Suppressor macrophage treated with lipopolysaccharide for 4 hours (primary cell): ENCODE data around the gene PCNX1.
"Not testable (repeated sequence)": the region's sequence is repeated elsewhere in the genome, so short reads cannot be mapped to it uniquely, and the experiment has no call there.

Experiments used
- DNase-seq: peaks from one replicate; pipeline ENCODE4 v3.0.0-alpha.2; 2020

Gene PCNX1

GRCh38 chr14:71022012-71022869, 115.0 kb downstream of the PCNX1 start:
- no peak for DNase-seq

DNA sequence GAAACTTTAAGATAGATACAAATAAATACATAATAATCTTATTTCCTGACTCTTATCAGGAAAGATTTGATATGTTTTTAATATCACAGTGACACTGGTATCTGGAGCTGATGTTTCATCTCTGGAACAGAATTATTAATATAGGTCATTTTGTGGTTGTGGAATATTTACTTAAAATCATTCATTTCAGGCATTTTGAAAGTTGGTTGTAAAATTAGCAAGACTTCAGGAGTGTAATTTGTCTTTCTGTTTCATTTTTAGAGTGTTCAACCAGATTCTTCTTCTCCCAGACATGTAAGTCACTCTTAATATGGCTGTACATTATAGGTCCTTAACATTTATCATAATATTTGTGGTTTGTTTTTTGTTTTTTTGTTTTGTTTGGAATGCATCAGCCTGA, 115.7 kb downstream of the PCNX1 start:
- DNase-seq: peak; percentile 40

DNA sequence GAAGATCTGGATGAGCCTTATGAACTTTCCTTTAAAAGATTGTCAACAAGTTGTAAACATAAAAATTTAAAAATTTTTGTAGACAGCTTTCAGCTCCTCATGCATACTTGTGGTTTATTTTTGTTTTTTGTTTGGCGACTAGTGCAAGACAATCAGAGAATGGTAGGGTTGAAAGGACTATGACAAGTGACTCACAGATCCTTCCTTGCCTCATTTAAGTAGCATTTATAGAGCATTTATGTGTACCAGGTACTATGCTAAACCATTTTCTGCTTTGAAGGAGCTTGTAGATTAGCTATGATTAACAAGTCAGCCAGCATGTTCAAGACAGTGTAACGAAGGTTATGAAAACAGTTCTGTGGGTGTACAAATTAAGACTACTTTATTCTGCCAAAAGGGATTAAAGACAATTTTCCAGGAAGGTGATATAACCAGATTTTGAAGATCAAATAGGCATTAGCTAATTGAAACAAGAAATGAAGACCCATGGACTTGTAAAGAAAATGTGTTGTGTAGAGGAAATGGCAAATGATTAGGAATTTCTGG, 122.0 kb downstream of the PCNX1 start:
- DNase-seq: no peak

- DNase-seq: no peak
Observed at GRCh38 chr14:71031000-71031399, 123.7 kb downstream of the PCNX1 start.

DNA sequence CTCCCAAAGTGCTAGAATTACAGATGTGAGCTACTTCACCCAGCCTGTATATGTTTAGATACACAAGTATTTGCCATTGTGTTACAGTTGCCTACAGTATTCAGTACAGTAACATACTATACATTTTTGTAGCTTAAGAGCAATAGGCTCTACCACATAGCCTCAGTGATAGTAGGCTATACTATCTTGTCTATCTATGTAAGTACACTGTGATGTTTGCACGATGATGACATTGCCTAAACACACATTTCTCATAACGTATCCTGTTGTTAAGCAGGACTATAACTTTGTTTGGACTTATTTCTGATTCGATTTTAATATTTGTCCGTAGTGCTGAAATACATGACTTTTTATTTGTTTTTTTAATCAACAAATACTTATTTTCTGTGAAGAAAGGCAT, 129.2 kb downstream of the PCNX1 start:
- DNase-seq: no peak

DNA sequence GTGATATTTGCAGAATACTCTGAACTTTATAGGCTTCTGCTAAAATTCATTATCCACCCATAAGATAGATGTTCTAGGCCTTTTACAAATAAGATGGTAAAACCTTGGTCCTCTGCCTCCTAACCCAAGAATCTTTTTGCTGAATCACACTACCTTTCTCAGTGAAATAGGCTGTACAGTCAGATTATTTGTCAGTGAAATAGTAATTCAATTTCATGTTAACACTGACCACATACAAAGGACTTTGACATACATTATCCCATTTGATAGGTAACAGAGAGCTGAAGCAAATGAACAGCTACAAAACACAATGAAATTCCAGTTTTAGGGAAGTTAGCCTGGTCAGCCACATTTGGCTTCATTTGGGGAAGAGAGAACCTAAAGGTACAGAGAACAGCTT, 141.1 kb downstream of the PCNX1 start:
- DNase-seq: no peak

DNA sequence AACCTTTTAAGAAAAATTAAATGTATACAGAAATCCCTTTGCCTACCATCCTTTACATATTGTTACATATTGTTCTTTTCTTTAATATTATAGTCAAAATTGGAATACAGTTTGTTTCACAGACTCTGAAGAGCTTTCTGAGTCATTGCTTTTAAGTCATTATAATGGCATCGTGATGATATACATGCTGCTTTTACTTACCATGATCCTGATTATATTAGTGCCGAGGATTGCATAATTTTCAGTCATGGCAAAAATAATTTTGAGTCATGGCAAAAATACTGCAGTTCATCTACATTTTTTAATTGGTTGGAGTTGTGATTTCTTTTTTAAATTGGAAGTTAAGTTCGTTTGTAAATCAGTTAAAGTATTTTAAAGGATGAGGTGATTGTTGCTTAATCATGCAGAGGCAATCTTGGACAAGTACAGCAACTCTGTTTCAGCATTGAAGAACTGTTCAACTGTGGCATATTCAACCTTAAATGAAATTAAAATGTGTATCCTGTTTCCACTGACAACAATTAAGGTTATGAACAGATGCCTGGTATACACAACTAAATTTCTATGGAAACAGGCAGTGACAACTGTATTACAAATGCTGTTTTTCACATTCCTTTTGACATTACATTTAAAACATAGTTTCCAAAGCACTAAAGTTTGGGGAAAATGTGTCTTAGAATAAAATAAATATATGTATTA, 142.3 kb downstream of the PCNX1 start:
- DNase-seq: no peak

DNA sequence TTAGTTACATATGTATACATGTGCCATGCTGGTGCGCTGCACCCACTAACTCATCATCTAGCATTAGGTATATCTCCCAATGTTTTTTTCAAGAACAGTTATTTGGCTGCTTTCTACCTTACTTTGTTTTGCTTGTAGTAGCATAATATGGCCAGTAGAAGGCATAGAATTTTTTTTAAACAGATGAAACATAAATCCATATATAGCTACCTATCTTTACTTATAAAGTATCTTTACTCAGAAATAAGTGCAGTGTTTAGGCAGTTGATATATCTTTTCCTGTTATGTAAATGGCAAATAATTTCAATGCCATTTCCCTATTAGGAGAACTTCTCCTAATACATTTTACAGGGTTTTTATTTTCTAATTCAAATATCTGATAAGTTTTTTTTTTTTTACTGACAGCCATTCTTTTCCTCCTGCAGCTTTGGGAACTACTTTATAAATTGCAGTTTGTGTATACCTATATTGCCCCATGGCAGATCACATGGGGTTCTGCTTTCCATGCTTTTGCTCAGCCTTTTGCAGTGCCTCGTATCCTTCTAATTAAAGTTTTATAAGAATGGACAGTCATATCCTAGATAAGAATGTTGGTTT, 143.1 kb downstream of the PCNX1 start:
- no peak for DNase-seq

DNA sequence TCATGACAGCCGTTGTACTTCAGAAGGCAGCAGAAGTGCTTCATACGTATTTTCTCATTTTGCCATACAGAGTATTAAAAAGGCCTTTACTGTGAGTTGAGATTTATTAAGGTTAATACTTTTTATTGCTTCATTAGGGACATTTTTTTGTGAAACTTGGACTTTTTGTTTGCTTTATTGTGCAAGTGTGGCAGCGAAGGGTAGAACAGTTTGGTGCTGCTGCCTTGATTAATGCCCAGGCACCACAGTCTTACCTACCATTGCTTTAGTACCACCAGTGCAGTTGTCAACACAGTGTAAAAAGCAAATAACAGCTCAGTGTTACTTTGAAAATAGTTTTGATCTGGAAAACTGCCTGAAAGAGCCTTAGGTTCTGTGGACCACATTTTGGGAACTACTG, 147.4 kb downstream of the PCNX1 start:
- no peak for DNase-seq

- no peak for DNase-seq
Observed at GRCh38 chr14:71056168-71056567, 148.9 kb downstream of the PCNX1 start.

- no peak for DNase-seq
Observed at GRCh38 chr14:71060274-71060673, 153.0 kb downstream of the PCNX1 start.

DNA sequence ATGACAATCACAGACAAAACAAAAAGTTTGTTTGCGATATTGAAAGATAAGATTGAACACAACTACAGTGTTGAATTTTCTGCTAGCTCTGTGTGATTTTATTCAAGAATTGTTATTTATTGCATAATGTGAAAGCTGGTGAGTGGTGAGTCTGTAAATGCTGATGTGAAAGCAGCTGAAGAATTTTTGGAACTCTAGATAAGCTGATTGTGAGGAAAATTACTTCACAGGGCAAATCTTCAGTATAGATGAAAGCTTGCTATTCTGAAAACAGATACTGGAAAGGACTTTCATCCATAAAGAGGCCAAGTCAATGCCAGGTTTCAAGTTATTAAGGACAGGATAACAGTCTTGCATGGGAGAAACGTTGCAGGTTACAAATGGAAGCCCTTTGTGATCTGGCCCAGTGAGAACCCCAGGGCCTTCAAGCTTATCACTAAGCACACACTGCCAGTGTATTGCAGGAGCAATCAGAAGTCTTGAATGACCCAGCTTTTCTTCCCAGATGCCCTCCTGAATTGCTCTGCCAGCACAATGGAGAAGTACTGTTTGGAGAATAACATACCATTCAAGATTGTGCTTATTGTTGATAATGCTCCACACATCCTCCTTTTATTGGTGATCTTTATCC, 153.7 kb downstream of the PCNX1 start:
- no peak for DNase-seq

DNA sequence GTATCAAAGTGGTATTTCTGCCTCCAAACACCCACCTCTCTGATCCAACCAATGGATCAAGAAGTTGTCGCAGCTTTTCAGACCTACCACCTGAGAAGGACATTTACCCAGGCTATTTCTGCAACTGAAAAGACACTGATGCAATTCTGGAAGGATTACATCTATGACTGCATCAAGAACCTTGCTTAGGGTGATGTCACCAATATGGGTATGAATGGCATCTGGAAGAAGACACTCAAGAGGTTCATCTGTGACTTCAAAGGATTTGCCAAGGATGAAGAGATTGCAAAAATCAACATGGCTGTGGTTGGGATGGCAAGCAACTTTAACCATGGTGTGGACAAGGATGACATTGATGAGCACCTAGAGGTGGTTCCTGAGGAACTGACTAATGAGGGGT, 154.2 kb downstream of the PCNX1 start:
- peak; percentile 19 for DNase-seq

DNA sequence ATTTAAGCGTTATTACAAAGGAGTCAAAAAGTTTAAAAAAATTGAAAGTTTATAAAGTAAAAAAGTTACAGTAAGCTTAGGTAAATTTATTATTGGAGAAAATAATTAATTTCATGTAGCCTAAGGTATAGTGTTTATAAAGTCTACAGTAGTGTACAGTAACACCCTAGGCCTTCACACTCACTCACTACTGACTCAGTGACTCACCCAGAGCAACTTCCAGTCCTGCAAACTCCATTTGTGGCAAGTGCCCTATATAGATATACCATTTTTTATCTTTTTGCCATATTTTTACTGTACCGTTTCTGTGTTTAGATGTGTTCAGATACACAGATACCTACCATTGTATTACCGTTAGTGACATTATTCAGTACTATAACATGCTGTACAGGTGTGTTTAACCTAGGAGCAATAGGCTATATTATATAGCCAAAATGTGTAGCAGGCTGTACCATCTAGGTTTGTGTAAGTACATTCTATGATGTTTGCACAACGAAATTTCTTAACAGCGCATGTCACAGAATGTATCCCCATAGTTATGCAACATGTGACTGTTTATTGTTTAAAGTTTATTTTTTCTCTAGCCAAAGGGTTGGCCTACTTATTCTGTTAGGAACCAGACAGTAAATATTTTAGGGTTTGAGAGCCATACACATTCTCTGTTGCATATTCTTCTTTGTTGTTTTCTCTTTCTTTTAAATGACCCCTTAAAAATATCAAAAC, 155.5 kb downstream of the PCNX1 start:
- no peak for DNase-seq

GRCh38 chr14:71063351-71063750, 156.1 kb downstream of the PCNX1 start:
- DNase-seq: no peak

- DNase-seq: not testable (repeated sequence)
Observed at GRCh38 chr14:71064747-71065146, 157.5 kb downstream of the PCNX1 start.

GRCh38 chr14:71070169-71070568, 162.9 kb downstream of the PCNX1 start:
- peak; percentile 43 for DNase-seq

- no peak for DNase-seq
Observed at GRCh38 chr14:71071042-71071441, 163.8 kb downstream of the PCNX1 start.

- no peak for DNase-seq
Observed at GRCh38 chr14:71076462-71077092, 169.3 kb downstream of the PCNX1 start.

DNA sequence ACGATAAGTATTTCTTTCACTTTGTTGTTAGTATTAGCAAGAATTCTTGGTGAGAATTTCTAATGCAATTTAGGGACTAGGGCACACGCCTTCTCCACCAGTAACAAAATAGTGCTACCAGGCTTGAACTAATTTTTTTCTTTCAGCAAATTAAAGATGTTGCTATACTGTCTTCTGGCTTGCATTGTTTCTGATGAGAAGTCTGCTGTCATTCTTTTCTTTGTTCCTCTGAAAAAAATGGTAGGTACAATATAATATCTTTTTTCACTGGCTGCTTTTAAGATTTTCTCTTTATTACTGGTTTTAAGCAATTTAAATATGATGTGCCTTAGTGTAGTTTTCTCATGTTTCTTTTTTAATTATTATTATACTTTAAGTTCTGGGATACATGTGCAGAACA, 171.2 kb downstream of the PCNX1 start:
- no peak for DNase-seq

- DNase-seq: no peak
Observed at GRCh38 chr14:71086567-71086966, 179.3 kb downstream of the PCNX1 start.

- DNase-seq: no peak
Observed at GRCh38 chr14:71089971-71090370, 182.7 kb downstream of the PCNX1 start.
